Activated CD4-positive, CD25-positive, alpha-beta regulatory T cell (primary cell): ENCODE measurements around the gene ADNP.
"Not testable (repeated sequence)": the region's sequence is repeated elsewhere in the genome, so short reads cannot be mapped to it uniquely, and the experiment has no call there.

Experiments
- DNase-seq, 4 experiments: peaks; one replicate each; lab custom pipeline; 2025; lab: John Stamatoyannopoulos, UW

Gene ADNP

GRCh38 chr20:50903353-50904051, 27.7 kb downstream of the ADNP start:
- no peak for DNase-seq

GRCh38 chr20:50901301-50901700, 29.9 kb downstream of the ADNP start:
- no peak for DNase-seq

- DNase-seq: no peak
Measured at GRCh38 chr20:50900261-50900660, 31.0 kb downstream of the ADNP start.

GRCh38 chr20:50898475-50898874, 32.8 kb downstream of the ADNP start:
- no peak for DNase-seq

- DNase-seq: no peak
Measured at GRCh38 chr20:50895111-50895830, 36.0 kb downstream of the ADNP start.

GRCh38 chr20:50893620-50894019, 37.6 kb downstream of the ADNP start:
- DNase-seq: no peak

- no peak for DNase-seq
Measured at GRCh38 chr20:50892394-50892793, 38.8 kb downstream of the ADNP start.

GRCh38 chr20:50891138-50891537, 40.1 kb downstream of the ADNP start:
- DNase-seq: no peak

- no peak for DNase-seq
Measured at GRCh38 chr20:50887576-50887975, 43.7 kb downstream of the ADNP start.

GRCh38 chr20:50886184-50886790, 45.0 kb downstream of the ADNP start:
- no peak for DNase-seq

GRCh38 chr20:50885781-50886180, 45.5 kb downstream of the ADNP start:
- DNase-seq: no peak

- DNase-seq: no peak
Measured at GRCh38 chr20:50885068-50885467, 46.2 kb downstream of the ADNP start.

GRCh38 chr20:50883856-50884255, 47.4 kb downstream of the ADNP start:
- DNase-seq: no peak

- DNase-seq: not testable (repeated sequence)
Measured at GRCh38 chr20:50881759-50882424, 49.3 kb downstream of the ADNP start.

- DNase-seq: no peak
Measured at GRCh38 chr20:50879649-50880550, 51.3 kb downstream of the ADNP start.

GRCh38 chr20:50877232-50877743, 53.9 kb downstream of the ADNP start:
- no peak for DNase-seq

- no peak for DNase-seq
Measured at GRCh38 chr20:50876816-50877215, 54.4 kb downstream of the ADNP start.

- no peak for DNase-seq
Measured at GRCh38 chr20:50876063-50876685, 55.1 kb downstream of the ADNP start.

- DNase-seq: no peak
Measured at GRCh38 chr20:50874758-50875665, 56.2 kb downstream of the ADNP start.
